Stimulated activated CD8-positive, alpha-beta memory T cell treated with anti-CD3 and anti-CD28 coated beads, Interleukin-15, amount 100 ng/mL, for 4 hours (primary cell): ENCODE results near the gene TNFAIP2.

Experiments used
- DNase-seq, 2 donors: peaks; one replicate each; pipeline ENCODE4 v3.0.0-alpha.2; 2020; ENCODE audit warnings: low read depth in 2 of 2

The TNFAIP2 gene

DNA sequence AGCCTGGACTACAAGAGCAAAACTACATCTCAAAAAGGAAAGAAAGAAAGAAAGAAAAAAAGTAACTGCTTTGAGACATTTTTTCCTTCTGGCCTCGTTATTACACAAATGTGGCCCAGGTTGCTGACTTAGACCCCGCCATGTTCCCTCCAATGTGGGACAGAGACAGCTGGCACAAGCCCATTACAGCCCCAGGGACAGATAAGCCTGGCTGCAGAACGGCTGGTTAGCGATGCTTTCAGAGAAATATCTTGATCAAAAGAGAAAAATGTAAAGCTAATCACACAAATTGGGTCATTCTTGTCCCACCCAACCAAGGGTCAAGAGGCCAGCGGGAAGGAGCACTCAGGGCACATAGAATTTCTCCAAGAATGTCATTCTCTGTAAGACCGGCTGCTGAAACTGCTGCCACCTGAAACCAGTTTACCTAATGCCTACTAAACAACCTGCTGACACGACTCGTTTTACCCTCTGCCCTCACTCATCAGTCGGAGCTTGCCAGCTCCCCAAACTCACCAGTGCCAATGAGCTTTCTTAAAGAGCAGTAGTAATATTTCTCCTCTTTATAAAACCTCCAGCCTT is 63.1 kb downstream of the TNFAIP2 start:
- DNase-seq, result no peak
